GM20000 (cell line): Measurements from ENCODE around the gene HOXA2.

ENCODE experiments used
- DNase-seq: peaks from one replicate; pipeline ENCODE4 v3.0.0; 2012; ENCODE audit warnings: low spot score
- TF ChIP-seq, protein P1 (sequence below): IDR thresholded peaks from 2 replicates; pipeline ENCODE4 v1.5.1; 2012; ENCODE audit warnings: mild to moderate bottlenecking, control low read depth; ENCODE audit errors: extremely low read depth, missing control alignments

HOXA2 gene

GRCh38 chr7:27064159-27064558, 38.3 kb downstream of the HOXA2 start:
- DNase-seq: no peak
- TF ChIP-seq, protein P1, sequence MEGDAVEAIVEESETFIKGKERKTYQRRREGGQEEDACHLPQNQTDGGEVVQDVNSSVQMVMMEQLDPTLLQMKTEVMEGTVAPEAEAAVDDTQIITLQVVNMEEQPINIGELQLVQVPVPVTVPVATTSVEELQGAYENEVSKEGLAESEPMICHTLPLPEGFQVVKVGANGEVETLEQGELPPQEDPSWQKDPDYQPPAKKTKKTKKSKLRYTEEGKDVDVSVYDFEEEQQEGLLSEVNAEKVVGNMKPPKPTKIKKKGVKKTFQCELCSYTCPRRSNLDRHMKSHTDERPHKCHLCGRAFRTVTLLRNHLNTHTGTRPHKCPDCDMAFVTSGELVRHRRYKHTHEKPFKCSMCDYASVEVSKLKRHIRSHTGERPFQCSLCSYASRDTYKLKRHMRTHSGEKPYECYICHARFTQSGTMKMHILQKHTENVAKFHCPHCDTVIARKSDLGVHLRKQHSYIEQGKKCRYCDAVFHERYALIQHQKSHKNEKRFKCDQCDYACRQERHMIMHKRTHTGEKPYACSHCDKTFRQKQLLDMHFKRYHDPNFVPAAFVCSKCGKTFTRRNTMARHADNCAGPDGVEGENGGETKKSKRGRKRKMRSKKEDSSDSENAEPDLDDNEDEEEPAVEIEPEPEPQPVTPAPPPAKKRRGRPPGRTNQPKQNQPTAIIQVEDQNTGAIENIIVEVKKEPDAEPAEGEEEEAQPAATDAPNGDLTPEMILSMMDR: no peak

DNA sequence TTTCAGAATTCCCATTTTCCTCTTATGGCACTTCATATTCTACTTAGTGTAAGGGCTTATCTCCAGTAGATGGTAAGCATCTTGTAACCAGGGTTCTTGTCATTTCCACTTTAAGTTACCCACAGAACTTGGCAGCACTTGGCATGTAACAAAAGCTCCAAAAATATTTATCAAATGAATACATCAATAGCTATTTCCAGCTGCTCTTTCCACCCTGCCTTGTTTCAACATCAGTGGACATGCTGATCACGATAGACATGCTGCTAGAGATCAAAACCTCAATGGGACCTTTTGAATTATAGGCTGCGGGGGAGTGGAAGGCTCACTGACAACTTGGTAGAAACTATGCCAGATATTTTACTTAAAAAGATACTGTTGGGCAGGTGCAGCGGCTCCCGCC, 39.5 kb downstream of the HOXA2 start:
- TF ChIP-seq, protein P1: no peak
- DNase-seq: no peak

DNA sequence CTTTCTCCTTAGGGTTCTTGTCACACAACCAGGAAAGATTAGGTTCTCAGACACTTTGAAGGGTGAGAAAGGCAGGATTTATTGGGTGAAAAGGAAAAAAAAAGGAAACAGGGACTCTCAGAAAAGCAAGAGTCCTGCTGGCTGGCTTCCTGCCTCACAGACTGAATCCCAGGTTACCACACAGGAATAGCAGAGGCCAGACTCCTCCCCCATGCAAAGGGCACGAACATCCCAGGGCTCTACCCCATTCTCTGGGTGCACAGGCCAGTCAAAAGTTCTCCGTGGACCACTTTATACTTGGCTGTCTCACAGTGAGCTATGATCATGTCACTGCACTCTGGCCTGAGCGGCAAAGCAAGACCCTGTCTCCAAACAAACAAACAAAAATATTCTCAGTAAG, 49.3 kb downstream of the HOXA2 start:
- TF ChIP-seq, protein P1: no peak
- no peak for DNase-seq

DNA sequence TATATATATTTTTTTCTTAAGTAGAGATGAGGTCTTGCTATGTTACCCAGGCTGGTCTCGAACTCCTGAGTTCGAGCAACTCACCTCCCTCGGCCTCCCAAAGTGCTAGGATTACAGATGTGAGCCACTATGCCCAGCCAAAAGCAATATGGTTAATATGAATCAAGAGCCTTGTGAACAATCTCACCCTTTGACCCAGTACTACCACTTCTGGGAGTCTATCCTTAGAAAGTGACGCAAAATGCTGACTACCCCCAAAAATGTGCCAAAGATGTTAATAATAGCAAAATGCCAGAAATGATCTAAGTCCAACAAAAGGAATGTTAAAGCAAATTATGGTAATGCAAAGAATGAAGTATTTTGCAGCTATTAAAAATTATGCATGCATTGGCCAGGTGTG, 51.0 kb downstream of the HOXA2 start:
- TF ChIP-seq, protein P1: no peak
- no peak for DNase-seq
